Activated naive CD8-positive, alpha-beta T cell treated with anti-CD3 and anti-CD28 coated beads, Interleukin-2, amount 50 U/mL, for 24 hours (primary cell): ENCODE data around the gene GRID1.

Source experiments
- ATAC-seq: fragments of 150-1000 bp; cut with Tn5 transposase; one replicate; pipeline ENCODE4 v1.10.0; 2021
- DNase-seq: peaks from one replicate; pipeline ENCODE4 v3.0.0; 2021
- H3K27ac Mint-ChIP-seq: one replicate; pipeline ENCODE4 v1.8.0; 2021; ENCODE audit warnings: mild to moderate bottlenecking, mixed read lengths
- H3K27me3 Mint-ChIP-seq: one replicate; pipeline ENCODE4 v1.8.0; 2021; ENCODE audit warnings: mixed read lengths
- H3K36me3 Mint-ChIP-seq: one replicate; pipeline ENCODE4 v1.8.0; 2021; ENCODE audit warnings: low read depth, mixed read lengths
- H3K4me1 Mint-ChIP-seq: one replicate; pipeline ENCODE4 v1.8.0; 2021; ENCODE audit warnings: mixed read lengths
- H3K4me3 Mint-ChIP-seq: one replicate; pipeline ENCODE4 v1.8.0; 2021; ENCODE audit warnings: mild to moderate bottlenecking, moderate library complexity, mixed read lengths
- H3K9me3 Mint-ChIP-seq: one replicate; pipeline ENCODE4 v1.8.0; 2021; ENCODE audit warnings: mixed read lengths

Gene GRID1

DNA sequence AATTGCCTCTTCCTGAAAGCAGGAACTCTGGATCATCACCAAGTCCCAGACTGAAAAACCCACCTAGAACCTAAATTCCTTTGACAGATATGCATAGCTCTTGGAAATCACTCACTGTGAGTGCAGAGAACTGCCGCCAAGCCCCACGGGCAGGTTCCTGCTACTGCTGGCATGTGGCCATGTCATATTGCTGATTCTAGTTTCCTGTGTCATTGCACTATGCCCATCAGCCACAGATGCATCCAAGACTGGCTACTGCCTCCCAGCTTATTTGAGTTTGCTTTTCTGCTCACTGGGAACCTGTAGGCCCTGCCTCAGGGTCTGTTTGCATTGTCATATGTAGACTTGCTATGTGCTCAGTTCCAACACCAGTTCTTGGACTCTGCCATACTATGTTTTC lies 786.0 kb downstream of the GRID1 start:
- Mint-ChIP-seq H3K9me3 (no peaks in the 10 kb centered on the region), H3K27me3 (peaks cover 2% of the 10 kb centered on the region), H3K27ac (no peak overlapping the region), H3K4me1 (no peaks in the 10 kb centered on the region), H3K4me3 (no peak overlapping the region), H3K36me3 (no peaks in the 10 kb centered on the region)
- DNase-seq = no peak
- ATAC-seq = no peak

DNA sequence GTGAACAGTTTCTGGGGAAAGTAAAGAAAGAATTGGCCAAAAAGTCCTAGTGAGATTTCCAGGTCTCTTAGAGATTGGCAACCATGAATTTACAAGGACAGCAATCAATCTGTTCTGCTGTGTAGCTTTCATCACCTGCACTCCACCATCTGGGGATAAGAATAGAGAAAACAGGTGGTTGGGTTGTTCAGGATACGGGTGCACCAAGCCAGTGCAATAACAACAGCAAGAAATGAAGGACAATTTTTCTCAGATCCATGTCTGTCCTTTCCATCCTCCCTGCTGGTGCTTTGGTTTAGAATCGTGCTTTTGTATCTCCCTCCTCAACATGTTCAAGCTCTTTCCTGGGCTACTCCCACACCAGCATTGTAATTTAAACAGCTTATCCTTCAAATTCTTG lies 787.7 kb downstream of the GRID1 start:
- no peaks in the 10 kb centered on the region for H3K4me1 Mint-ChIP-seq
- DNase-seq (no peak), ATAC-seq (no peak)
- H3K4me3 Mint-ChIP-seq = no peak overlapping the region
- H3K27ac Mint-ChIP-seq = no peak overlapping the region
- peaks cover 2% of the 10 kb centered on the region for H3K27me3 Mint-ChIP-seq
- H3K36me3 Mint-ChIP-seq = no peaks in the 10 kb centered on the region
- H3K9me3 Mint-ChIP-seq = no peaks in the 10 kb centered on the region

DNA sequence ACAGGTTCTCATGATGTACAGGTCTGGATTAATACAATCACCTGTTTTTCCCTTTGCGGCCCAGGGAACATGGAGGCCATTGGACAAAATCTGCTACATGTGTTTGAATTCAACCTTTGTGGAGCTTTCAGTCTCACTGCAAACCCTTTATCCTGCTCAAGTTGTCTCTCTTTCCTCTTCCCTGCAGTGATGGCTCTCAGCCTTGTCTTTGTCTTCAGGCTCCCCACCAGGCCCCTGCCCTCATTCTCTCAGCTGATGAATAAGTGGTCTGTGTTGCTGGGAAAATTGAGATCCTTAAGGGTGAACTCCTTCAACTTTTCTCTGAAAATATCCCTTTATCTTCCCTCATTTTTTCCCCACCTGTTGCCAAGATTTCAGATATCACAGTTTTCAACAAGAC lies 791.2 kb downstream of the GRID1 start:
- ATAC-seq = no peak
- no peaks in the 10 kb centered on the region for H3K36me3 Mint-ChIP-seq
- H3K9me3 Mint-ChIP-seq = no peaks in the 10 kb centered on the region
- peaks cover 2% of the 10 kb centered on the region for H3K27me3 Mint-ChIP-seq
- no peaks in the 10 kb centered on the region for H3K4me1 Mint-ChIP-seq
- H3K27ac Mint-ChIP-seq = no peak overlapping the region
- DNase-seq = no peak
- no peak overlapping the region for H3K4me3 Mint-ChIP-seq

DNA sequence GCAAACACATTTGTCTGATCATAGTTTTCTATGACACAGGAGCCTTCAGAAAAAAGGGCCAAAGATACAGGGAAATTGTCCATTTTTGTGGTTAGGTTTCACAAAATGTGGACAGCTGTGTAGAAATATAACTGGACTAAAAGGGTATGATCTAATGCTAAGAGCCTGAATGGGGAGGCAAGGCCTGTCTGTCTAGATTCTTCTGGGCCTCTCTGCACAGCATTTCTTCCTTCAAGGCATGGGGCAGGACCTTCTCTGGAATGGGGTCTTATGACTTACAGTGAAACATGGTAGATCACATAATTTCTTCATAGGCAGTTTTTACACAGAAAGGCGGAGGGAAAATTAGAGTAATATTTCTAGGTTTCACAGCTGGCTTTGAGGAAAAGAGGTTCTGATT lies 795.7 kb downstream of the GRID1 start:
- no peak overlapping the region for H3K4me3 Mint-ChIP-seq
- H3K27ac Mint-ChIP-seq = no peak overlapping the region
- H3K27me3 Mint-ChIP-seq = no peaks in the 10 kb centered on the region
- DNase-seq (no peak), ATAC-seq (no peak)
- no peaks in the 10 kb centered on the region for H3K4me1 Mint-ChIP-seq
- H3K9me3 Mint-ChIP-seq = no peaks in the 10 kb centered on the region
- no peaks in the 10 kb centered on the region for H3K36me3 Mint-ChIP-seq

DNA sequence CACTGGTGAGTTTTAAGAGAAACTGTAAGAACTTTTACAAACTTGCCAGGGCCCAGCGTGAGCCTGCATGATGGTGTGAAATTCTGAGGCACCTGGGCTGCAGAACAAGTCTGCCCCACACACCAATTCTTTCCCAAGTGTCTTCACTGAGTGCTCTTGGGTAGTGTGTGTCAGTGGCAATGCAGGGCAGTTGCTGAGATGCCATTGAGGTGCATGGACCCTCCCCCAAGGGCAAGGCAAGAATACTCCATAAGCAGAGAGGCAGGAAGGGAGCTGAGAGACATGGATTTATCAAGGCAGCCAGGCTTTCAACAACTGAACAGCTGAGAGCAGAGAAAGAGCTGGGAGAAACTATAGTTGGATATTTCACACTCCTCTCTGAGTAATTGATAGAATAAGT lies 801.2 kb downstream of the GRID1 start:
- Mint-ChIP-seq H3K9me3 (no peaks in the 10 kb centered on the region), H3K4me3 (no peak overlapping the region), H3K4me1 (no peaks in the 10 kb centered on the region), H3K27me3 (no peaks in the 10 kb centered on the region), H3K27ac (no peak overlapping the region), H3K36me3 (no peaks in the 10 kb centered on the region)
- DNase-seq (no peak), ATAC-seq (no peak)

DNA sequence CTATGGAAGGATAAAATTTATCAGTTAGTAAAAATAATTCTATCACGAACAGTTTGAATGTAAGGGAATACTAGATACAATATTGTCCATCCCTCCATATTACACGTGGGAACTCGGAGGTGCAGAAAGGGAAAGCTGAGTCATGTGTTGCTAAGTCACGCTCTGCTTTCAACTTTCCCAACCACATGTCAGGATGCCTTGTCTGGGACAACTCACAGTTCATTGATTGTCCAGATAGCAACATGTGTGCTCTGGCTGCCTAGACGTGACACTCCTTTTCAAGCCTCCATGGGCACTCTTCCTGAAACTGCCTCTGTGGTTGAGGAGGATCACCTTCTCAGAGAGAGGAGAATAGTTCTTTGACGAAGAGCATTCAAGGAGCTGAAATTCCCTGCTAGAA lies 808.1 kb downstream of the GRID1 start:
- no peaks in the 10 kb centered on the region for H3K9me3 Mint-ChIP-seq
- H3K4me1 Mint-ChIP-seq = no peaks in the 10 kb centered on the region
- H3K4me3 Mint-ChIP-seq = no peak overlapping the region
- DNase-seq (no peak), ATAC-seq (no peak)
- H3K27ac Mint-ChIP-seq = no peak overlapping the region
- peaks cover 3% of the 10 kb centered on the region for H3K27me3 Mint-ChIP-seq
- H3K36me3 Mint-ChIP-seq = no peaks in the 10 kb centered on the region

DNA sequence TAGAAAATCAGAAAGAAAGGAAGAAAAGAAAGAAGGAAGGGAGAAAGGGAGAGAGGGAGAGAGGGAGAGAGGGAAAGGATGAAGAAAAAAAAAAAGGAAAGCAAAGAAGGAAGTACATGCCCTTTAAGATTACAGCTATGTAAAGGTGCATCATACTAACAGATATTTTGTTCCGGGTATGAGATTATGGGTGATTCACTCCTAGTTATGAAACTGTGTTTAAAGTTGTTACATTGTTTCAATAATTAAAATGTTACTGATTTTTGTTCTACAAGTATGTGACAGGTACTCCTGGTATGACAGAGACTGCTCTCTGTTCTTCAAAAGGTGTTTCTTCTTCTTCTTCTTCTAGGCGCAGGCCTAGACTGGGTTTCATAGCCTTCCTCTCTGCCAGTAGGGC lies 808.9 kb downstream of the GRID1 start:
- DNase-seq (no peak), ATAC-seq (no peak)
- peaks cover 4% of the 10 kb centered on the region for H3K27me3 Mint-ChIP-seq
- H3K27ac Mint-ChIP-seq = no peak overlapping the region
- no peaks in the 10 kb centered on the region for H3K36me3 Mint-ChIP-seq
- no peaks in the 10 kb centered on the region for H3K9me3 Mint-ChIP-seq
- H3K4me1 Mint-ChIP-seq = no peaks in the 10 kb centered on the region
- no peak overlapping the region for H3K4me3 Mint-ChIP-seq

DNA sequence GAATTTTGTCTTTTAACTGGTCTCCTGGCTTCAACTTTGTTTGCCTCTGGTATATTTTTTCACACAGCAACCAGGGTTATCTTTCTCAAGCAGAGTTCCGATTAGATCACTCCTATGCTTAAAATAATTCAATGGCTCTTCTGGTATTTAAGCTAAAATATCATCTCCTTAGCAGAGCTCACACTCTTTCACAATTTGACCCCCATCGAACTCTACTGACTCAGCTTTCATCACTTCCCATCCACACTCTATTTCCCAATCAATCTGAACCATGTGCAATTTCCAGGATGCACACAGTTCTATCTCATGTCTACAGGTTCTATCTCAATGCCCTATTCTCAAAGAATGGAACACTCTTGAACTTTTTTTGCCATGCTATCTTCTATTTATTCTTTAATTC lies 809.5 kb downstream of the GRID1 start:
- DNase-seq = no peak
- ATAC-seq = no peak

More for the DNA sequence above, 809.5 kb downstream of the GRID1 start:
- Mint-ChIP-seq H3K9me3 (no peaks in the 10 kb centered on the region), H3K36me3 (no peaks in the 10 kb centered on the region), H3K4me3 (no peak overlapping the region), H3K27ac (no peak overlapping the region), H3K27me3 (peaks cover 4% of the 10 kb centered on the region), H3K4me1 (no peaks in the 10 kb centered on the region)
